BJ (cell line): ENCODE results near the gene TEX13A. TPM values are rescaled to one million over a fixed set of nuclear protein-coding genes. Genes with fewer than 3 reads are reported as not detected.
"Not testable (repeated sequence)": the region's sequence is repeated elsewhere in the genome, so short reads cannot be mapped to it uniquely, and the experiment has no call there.

Experiments used
- CTCF ChIA-PET: fragments of 350-600 bp; formaldehyde crosslinking; extraction: SDS; loops from one replicate; lab custom pipeline; 2021; ENCODE audit warnings: antibody characterized with exemption, inconsistent platforms; lab: Yijun Ruan, JAX
- POLR2A ChIA-PET: fragments of 300-600 bp; sonication (Branson Sonifier 250); formaldehyde crosslinking; extraction: SDS; loops from one replicate; lab custom pipeline; 2021; ENCODE audit warnings: antibody characterized with exemption; lab: Charles Lee
- DNase-seq: peaks from one replicate; pipeline ENCODE4 v3.0.0-alpha.2; 2011; ENCODE audit warnings: low read depth
- H3K27me3 ChIP-seq: 2 replicates; pipeline ENCODE4 v1.6.0; 2011; ENCODE audit warnings: low read length; ENCODE audit not compliant: control insufficient read depth, insufficient read depth
- H3K36me3 ChIP-seq: 2 replicates; pipeline ENCODE4 v1.5.1; 2011; ENCODE audit warnings: low read length; ENCODE audit not compliant: control insufficient read depth, insufficient read depth
- H3K4me3 ChIP-seq: 2 replicates; pipeline ENCODE4 v1.5.1; 2011; ENCODE audit warnings: low read depth, mild to moderate bottlenecking, control low read depth, low read length
- polyA plus RNA-seq: library from polyadenylated mRNA; depleted of rRNA; stranded (reverse); fragments of >200 nt; gene quantifications from 2 replicates; pipeline ENCODE4 v1.2.3, GENCODE V29; 2011
- TF ChIP-seq, protein P1 (sequence below): IDR thresholded peaks from 2 replicates; pipeline ENCODE4 v1.5.1; 2011; ENCODE audit warnings: low read depth, mild to moderate bottlenecking, control low read depth, inconsistent platforms, low read length, moderate library complexity; ENCODE audit not compliant: insufficient read depth

TEX13A gene
- polyA plus RNA-seq, 1 experiment: not detected

DNA sequence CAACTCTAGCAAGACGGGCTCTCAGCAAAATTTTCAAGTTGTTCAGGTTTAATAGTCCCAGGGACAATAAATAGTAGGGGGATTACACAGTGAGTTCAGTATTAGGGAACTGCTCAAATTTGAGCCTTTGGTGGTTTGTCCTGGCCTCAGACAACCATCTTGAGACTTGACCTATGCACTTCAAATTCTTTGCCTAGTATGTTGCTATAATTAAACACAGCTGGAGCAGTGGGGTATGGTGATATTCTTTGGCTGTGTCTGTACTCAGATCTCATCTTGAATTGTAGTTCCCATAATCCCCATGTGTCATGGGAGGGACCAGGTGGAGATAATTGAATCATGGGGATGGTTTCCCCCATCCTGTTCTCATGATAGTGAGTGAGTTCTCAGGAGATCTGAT lies 43.3 kb upstream of the TEX13A start:
- DNase-seq: no peak
- TF ChIP-seq, protein P1, sequence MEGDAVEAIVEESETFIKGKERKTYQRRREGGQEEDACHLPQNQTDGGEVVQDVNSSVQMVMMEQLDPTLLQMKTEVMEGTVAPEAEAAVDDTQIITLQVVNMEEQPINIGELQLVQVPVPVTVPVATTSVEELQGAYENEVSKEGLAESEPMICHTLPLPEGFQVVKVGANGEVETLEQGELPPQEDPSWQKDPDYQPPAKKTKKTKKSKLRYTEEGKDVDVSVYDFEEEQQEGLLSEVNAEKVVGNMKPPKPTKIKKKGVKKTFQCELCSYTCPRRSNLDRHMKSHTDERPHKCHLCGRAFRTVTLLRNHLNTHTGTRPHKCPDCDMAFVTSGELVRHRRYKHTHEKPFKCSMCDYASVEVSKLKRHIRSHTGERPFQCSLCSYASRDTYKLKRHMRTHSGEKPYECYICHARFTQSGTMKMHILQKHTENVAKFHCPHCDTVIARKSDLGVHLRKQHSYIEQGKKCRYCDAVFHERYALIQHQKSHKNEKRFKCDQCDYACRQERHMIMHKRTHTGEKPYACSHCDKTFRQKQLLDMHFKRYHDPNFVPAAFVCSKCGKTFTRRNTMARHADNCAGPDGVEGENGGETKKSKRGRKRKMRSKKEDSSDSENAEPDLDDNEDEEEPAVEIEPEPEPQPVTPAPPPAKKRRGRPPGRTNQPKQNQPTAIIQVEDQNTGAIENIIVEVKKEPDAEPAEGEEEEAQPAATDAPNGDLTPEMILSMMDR: no peak
- CTCF ChIA-PET: no interaction called here
- H3K36me3 ChIP-seq: no peaks in the 10 kb centered on the region
- no peak overlapping the region for H3K4me3 ChIP-seq
- POLR2A ChIA-PET: no interaction called here
- H3K27me3 ChIP-seq: no peaks in the 10 kb centered on the region

DNA sequence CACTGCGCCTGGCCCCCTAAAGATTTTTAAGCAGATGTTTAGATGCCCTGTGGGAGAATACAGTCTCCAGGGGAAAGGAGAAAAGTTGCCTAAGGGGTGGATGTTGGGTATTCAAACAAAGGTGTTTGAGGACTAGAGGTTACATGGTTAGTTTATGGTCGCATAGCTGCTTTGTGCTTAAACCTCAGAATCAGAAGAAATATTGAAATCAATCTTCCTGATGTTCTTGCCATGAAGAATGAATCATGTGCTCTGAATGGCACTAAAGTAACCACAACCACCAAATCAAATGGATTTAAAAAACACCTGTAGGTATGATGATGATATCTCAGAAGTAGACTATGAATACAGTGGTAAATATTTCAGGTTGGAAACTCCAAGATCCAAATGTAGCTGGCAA lies 42.7 kb upstream of the TEX13A start:
- TF ChIP-seq, protein P1: no peak
- H3K27me3 ChIP-seq: no peaks in the 10 kb centered on the region
- POLR2A ChIA-PET: no interaction called here
- no peak overlapping the region for H3K4me3 ChIP-seq
- DNase-seq: no peak
- CTCF ChIA-PET: no interaction called here
- H3K36me3 ChIP-seq: no peaks in the 10 kb centered on the region

DNA sequence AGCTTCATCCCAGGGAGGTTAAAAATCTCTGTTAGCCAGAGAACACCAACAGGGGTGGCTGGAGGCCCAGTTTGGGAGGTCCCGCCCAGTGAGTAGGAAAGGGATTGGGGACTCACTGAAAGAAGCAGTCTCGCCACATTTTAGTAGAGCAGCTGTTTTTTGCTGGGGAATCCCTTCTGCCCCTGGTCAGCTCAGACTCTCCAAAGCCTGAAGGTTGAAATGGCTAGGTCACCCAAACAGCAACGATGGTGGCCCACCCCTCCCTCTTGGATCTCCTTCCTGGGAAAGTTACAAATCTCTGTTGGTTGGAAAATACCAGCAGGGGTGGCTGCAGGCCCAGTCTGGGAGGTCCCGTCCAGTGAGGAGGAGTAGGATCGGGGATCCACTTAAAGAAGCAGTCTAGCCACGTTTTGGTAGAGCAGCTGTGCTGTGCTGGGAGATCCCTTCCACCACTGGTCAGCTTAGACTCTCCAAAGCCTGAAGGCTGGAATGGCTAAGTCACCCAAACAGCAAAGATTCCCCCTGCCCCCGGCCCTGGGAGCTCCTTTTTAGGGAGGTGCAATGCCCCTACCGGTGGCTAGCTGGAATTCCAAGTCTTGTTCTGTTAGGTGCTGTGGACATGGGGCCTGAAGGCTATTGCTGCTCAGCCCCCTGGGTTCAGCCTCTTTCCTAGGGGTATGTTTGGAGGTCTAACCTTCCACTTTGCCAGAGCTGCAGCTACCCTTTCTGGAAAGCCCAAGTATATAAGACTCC lies 40.0 kb upstream of the TEX13A start:
- H3K27me3 ChIP-seq: no peaks in the 10 kb centered on the region
- H3K4me3 ChIP-seq: no peak overlapping the region
- CTCF ChIA-PET: interaction anchor here (0.7 kb wide), 1 partner anchor 64 kb away, joined by 3 read pairs; no protein-coding TSS in a partner anchor
- POLR2A ChIA-PET: no interaction called here
- DNase-seq: no peak
- no peaks in the 10 kb centered on the region for H3K36me3 ChIP-seq
- TF ChIP-seq, protein P1: no peak

DNA sequence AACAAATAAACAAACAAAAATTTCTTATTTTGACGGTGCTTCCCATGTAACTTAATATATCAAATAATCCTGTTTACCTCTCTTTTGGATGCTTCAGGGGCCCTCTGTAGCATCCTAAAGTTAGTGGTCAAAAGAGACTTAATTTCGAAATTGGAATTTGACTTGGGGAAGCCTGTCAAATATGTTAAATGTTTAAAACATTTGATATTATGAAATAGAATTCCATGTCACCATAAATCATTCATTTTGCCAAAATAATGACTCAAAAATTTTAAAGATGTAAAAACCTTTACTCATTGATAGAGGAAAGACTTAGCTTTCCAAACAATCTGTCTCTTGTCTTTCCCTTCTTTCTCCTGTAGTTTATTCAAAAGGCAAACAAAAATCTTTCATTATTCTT lies 20.6 kb upstream of the TEX13A start:
- ChIA-PET POLR2A (no interaction called here), CTCF (no interaction called here)
- DNase-seq: no peak
- Histone ChIP-seq H3K4me3 (no peak overlapping the region), H3K27me3 (no peaks in the 10 kb centered on the region), H3K36me3 (no peaks in the 10 kb centered on the region)
- TF ChIP-seq, protein P1: no peak

DNA sequence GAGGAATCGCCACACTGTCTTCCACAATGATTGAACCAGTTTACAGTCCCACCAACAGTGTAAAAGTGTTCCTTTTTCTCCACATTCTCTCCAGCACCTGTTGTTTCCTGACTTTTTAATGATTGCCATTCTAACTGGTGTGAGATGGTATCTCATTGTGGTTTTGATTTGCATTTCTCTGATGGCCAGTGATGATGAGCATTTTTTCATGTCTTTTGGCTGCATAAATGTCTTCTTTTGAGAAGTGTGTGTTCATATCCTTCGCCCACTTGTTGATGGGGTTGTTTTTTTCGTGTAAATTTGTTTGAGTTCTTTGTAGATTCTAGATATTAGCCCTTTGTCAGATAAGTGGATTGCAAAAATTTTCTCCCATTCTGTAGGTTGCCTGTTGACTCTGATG lies 16.9 kb upstream of the TEX13A start:
- CTCF ChIA-PET, POLR2A ChIA-PET, DNase-seq, H3K36me3 ChIP-seq, H3K27me3 ChIP-seq, H3K4me3 ChIP-seq: not testable (repeated sequence)

DNA sequence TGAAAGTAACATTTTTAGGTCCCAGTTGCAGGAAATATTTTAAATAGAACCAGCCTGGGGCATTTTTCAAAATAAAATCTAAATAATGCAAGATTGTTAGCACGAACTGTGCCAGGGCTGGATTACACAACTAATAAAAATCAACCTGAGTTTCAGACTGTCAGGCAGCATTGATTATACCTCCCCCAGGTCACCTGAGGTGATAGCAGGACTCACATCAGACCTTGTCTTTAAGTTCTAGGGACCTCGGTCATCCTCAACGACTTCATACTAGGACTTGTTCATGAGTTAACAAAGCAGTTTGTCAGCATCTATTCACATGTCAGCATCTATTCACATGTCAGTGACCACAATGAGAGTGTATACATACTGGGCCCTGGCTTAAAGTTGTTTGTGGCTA lies 8.7 kb upstream of the TEX13A start:
- Histone ChIP-seq H3K36me3 (no peaks in the 10 kb centered on the region), H3K4me3 (no peak overlapping the region), H3K27me3 (no peaks in the 10 kb centered on the region)
- ChIA-PET POLR2A (no interaction called here), CTCF (no interaction called here)
- DNase-seq: no peak
- TF ChIP-seq, protein P1: no peak
